WTC11 (cell line): ENCODE results near the gene TLE7. TPM values are rescaled to one million over a fixed set of nuclear protein-coding genes. Genes with fewer than 3 reads are reported as not detected.

ENCODE experiments used
- ATAC-seq: fragments of 200-7000 bp; cut with Tn5 transposase; 2 replicates; pipeline ENCODE4 v1.10.0; 2021; ENCODE audit warnings: mild to moderate bottlenecking, moderate library complexity
- CTCF ChIA-PET: fragments of 300-600 bp; sonication (Branson Sonifier 250); formaldehyde crosslinking; loops from one replicate; lab custom pipeline; 2021; ENCODE audit warnings: antibody characterized with exemption; lab: Charles Lee
- POLR2A ChIA-PET: fragments of 350-600 bp; sonication (Branson Sonifier 250); formaldehyde crosslinking; loops from one replicate; lab custom pipeline; 2021; ENCODE audit warnings: antibody characterized with exemption; lab: Charles Lee
- DNase-seq: peaks from one replicate; pipeline ENCODE4 v3.0.0; 2021; ENCODE audit warnings: low spot score
- H3K27ac Mint-ChIP-seq: 2 replicates; pipeline ENCODE4 v1.8.0; 2021; ENCODE audit warnings: mixed read lengths
- H3K27me3 Mint-ChIP-seq: 2 replicates; pipeline ENCODE4 v1.8.0; 2021; ENCODE audit warnings: low read depth, mild to moderate bottlenecking, moderate library complexity, mixed read lengths
- H3K36me3 Mint-ChIP-seq: 2 replicates; pipeline ENCODE4 v1.8.0; 2021; ENCODE audit warnings: mixed read lengths
- H3K4me1 Mint-ChIP-seq: 2 replicates; pipeline ENCODE4 v1.8.0; 2022; ENCODE audit warnings: mixed read lengths
- H3K4me3 Mint-ChIP-seq: 2 replicates; pipeline ENCODE4 v1.8.0; 2021; ENCODE audit warnings: mild to moderate bottlenecking, moderate library complexity, mixed read lengths
- H3K9me3 Mint-ChIP-seq: 2 replicates; pipeline ENCODE4 v1.8.0; 2021; ENCODE audit warnings: mixed read lengths
- ARID4B ChIP-seq: sonication (generic); formaldehyde crosslinking; IDR thresholded peaks from 2 replicates; pipeline ENCODE4 v1.8.0; 2023; ENCODE audit warnings: missing genetic modification reagents, mild to moderate bottlenecking, borderline replicate concordance
- CDX4 ChIP-seq: fragments of 250-450 bp; sonication (Bioruptor Pico); IDR thresholded peaks from 2 replicates; pipeline ENCODE4 v1.9.0; 2021; ENCODE audit warnings: moderate library complexity, mild to moderate bottlenecking, inconsistent platforms, borderline replicate concordance
- CREM ChIP-seq: sonication (generic); formaldehyde crosslinking; IDR thresholded peaks from 2 replicates; pipeline ENCODE4 v1.8.1; 2022; ENCODE audit warnings: mild to moderate bottlenecking, missing genetic modification reagents, moderate library complexity
- E2F1 ChIP-seq: sonication (generic); formaldehyde crosslinking; IDR thresholded peaks from 2 replicates; pipeline ENCODE4 v1.8.0; 2022; ENCODE audit warnings: mild to moderate bottlenecking, missing genetic modification reagents
- ETV6 ChIP-seq: sonication (generic); formaldehyde crosslinking; IDR thresholded peaks from 2 replicates; pipeline ENCODE4 v1.8.1; 2022; ENCODE audit warnings: mild to moderate bottlenecking, missing genetic modification reagents
- FOXP1 ChIP-seq: sonication (generic); formaldehyde crosslinking; IDR thresholded peaks from 2 replicates; pipeline ENCODE4 v1.8.0; 2022; ENCODE audit warnings: missing genetic modification reagents, mild to moderate bottlenecking, moderate library complexity, borderline replicate concordance
- FOXP4 ChIP-seq: sonication (generic); formaldehyde crosslinking; IDR thresholded peaks from 2 replicates; pipeline ENCODE4 v1.8.0; 2022; ENCODE audit warnings: mild to moderate bottlenecking, missing genetic modification reagents
- GABPB1 ChIP-seq: sonication (generic); formaldehyde crosslinking; IDR thresholded peaks from 2 replicates; pipeline ENCODE4 v1.8.1; 2023; ENCODE audit warnings: mild to moderate bottlenecking, missing genetic modification reagents
- IRF1 ChIP-seq: sonication (generic); formaldehyde crosslinking; IDR thresholded peaks from 2 replicates; pipeline ENCODE4 v1.8.0; 2023; ENCODE audit warnings: missing genetic modification reagents
- JUN ChIP-seq: sonication (generic); formaldehyde crosslinking; IDR thresholded peaks from 2 replicates; pipeline ENCODE4 v1.8.0; 2023; ENCODE audit warnings: mild to moderate bottlenecking, missing genetic modification reagents
- MLX ChIP-seq: sonication (generic); formaldehyde crosslinking; IDR thresholded peaks from 2 replicates; pipeline ENCODE4 v1.8.1; 2023; ENCODE audit warnings: mild to moderate bottlenecking, missing genetic modification reagents, moderate library complexity
- MYBL2 ChIP-seq: sonication (generic); formaldehyde crosslinking; IDR thresholded peaks from 2 replicates; pipeline ENCODE4 v1.8.1; 2023; ENCODE audit warnings: mild to moderate bottlenecking, moderate library complexity, missing genetic modification reagents
- NFE2L1 ChIP-seq: sonication (generic); formaldehyde crosslinking; IDR thresholded peaks from 2 replicates; pipeline ENCODE4 v1.8.1; 2023; ENCODE audit warnings: missing genetic modification reagents
- NR3C1 ChIP-seq: sonication (generic); formaldehyde crosslinking; conservative IDR thresholded peaks from 2 replicates; pipeline ENCODE4 v1.8.1; 2023; ENCODE audit warnings: low read depth, mild to moderate bottlenecking, missing genetic modification reagents
- TEAD1 ChIP-seq: sonication (generic); formaldehyde crosslinking; IDR thresholded peaks from 2 replicates; pipeline ENCODE4 v1.8.0; 2022; ENCODE audit warnings: mild to moderate bottlenecking, missing genetic modification reagents
- USF1 ChIP-seq: sonication (generic); formaldehyde crosslinking; IDR thresholded peaks from 2 replicates; pipeline ENCODE4 v1.8.0; 2022; ENCODE audit warnings: mild to moderate bottlenecking, missing genetic modification reagents
- ZBTB21 ChIP-seq: sonication (generic); formaldehyde crosslinking; IDR thresholded peaks from 2 replicates; pipeline ENCODE4 v1.8.1; 2023; ENCODE audit warnings: mild to moderate bottlenecking, missing genetic modification reagents, borderline replicate concordance
- ZNF219 ChIP-seq: sonication (generic); formaldehyde crosslinking; IDR thresholded peaks from 2 replicates; pipeline ENCODE4 v1.8.0; 2023; ENCODE audit warnings: missing genetic modification reagents, mild to moderate bottlenecking, borderline replicate concordance
- ZNF232 ChIP-seq: sonication (generic); formaldehyde crosslinking; IDR thresholded peaks from 2 replicates; pipeline ENCODE4 v1.8.0; 2022; ENCODE audit warnings: mild to moderate bottlenecking, missing genetic modification reagents
- ZNF281 ChIP-seq: sonication (generic); formaldehyde crosslinking; IDR thresholded peaks from 2 replicates; pipeline ENCODE4 v1.8.0; 2023; ENCODE audit warnings: mild to moderate bottlenecking, missing genetic modification reagents
- ZNF317 ChIP-seq: sonication (generic); formaldehyde crosslinking; IDR thresholded peaks from 2 replicates; pipeline ENCODE4 v1.8.1; 2023; ENCODE audit warnings: low read depth, mild to moderate bottlenecking, moderate library complexity, missing genetic modification reagents, borderline replicate concordance
- ZNF512 ChIP-seq: sonication (generic); formaldehyde crosslinking; IDR thresholded peaks from 2 replicates; pipeline ENCODE4 v1.8.1; 2022; ENCODE audit warnings: missing genetic modification reagents, borderline replicate concordance
- total RNA-seq: library from RNA; stranded (reverse); gene quantifications from 3 replicates; pipeline ENCODE4 v1.2.3, GENCODE V29; 2021

TLE7 gene
- total RNA-seq, 1 experiment from 2014 or later, result 0.55 TPM

- Mint-ChIP-seq H3K27ac (no peak overlapping the region), H3K9me3 (no peaks in the 10 kb centered on the region)
- TF ChIP-seq GABPB1 (CRISPR knock-in tag) (peak; percentile 53; the same call in 1 of the 2 replicates), ARID4B (CRISPR knock-in tag) (0 out of 2 replicates have a peak, but pooled peaks have one; percentile 67), CREM (CRISPR knock-in tag) (no peak; the same call in 1 of the 2 replicates), ZNF281 (CRISPR knock-in tag) (0 out of 2 replicates have a peak, but pooled peaks have one; percentile 52), FOXP1 (CRISPR knock-in tag) (0 out of 2 replicates have a peak, but pooled peaks have one; percentile 51), ZNF232 (CRISPR knock-in tag) (0 out of 2 replicates have a peak, but pooled peaks have one; percentile 39), ZNF512 (no peak), MLX (CRISPR knock-in tag) (no peak), ZNF317 (CRISPR knock-in tag) (no peak), ETV6 (CRISPR knock-in tag) (0 out of 2 replicates have a peak, but pooled peaks have one; percentile 62), ZNF219 (CRISPR knock-in tag) (peak; percentile 78; the same call in 1 of the 2 replicates), IRF1 (peak; percentile 88; the same call in 1 of the 2 replicates), MYBL2 (CRISPR knock-in tag) (no peak), FOXP4 (peak; percentile 68; the same call in 1 of the 2 replicates), NR3C1 (CRISPR knock-in tag) (no peak), USF1 (peak; percentile 63; the same call in 1 of the 2 replicates), CDX4 (CRISPR knock-in tag) (no peak), TEAD1 (CRISPR knock-in tag) (no peak), ZBTB21 (CRISPR knock-in tag) (no peak), JUN (CRISPR knock-in tag) (peak; percentile 87; the same call in 1 of the 2 replicates), E2F1 (CRISPR knock-in tag) (peak; percentile 79), NFE2L1 (CRISPR knock-in tag) (no peak)
These were observed 26.0 kb upstream of the TLE7 start for GRCh38 chr16:71467810-71468209.

More at GRCh38 chr16:71467810-71468209, 26.0 kb upstream of the TLE7 start:
- ChIA-PET POLR2A (no interaction called here), CTCF (interaction anchor here (0.6 to 0.7 kb wide), 2 partner anchors 29 to 144 kb away, joined by 3 read pairs; no protein-coding TSS in a partner anchor)
- no peaks in the 10 kb centered on the region; the same call in 1 of the 2 replicates for H3K27me3 Mint-ChIP-seq
- H3K4me3 Mint-ChIP-seq, result no peak overlapping the region
- peaks cover 3% of the 10 kb centered on the region for H3K4me1 Mint-ChIP-seq
- H3K36me3 Mint-ChIP-seq, result no peaks in the 10 kb centered on the region
- DNase-seq, result peak; percentile 47
- ATAC-seq, result peak; percentile 74
